ENCODE measurements around the gene JAK1.
"Not testable (repeated sequence)": the region's sequence is repeated elsewhere in the genome, so short reads cannot be mapped to it uniquely, and the experiment has no call there.

JAK1 gene

DNA sequence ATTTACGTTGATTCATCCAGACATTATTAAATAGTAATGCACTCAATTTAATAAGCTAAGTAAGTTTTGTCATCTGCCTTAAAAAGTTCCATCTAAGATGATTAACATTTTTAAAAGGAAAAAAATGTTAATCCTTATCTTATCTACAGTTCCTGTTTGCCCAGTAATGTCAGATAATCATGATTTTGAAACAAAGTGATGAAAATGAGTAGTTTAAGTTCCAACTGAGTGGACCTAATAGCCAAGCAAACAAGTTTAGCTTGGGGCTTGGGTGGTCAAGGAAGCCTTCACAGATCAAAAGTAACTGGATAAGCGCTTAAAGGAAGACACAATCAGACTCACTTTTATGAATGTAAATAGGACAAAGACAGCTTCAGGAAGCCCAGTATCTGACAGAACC, 40.5 kb upstream of the JAK1 start:
- H3K27me3 ChIP-seq (ENCODE audit: insufficient read depth, low read depth, severe bottlenecking), result no peaks in the 10 kb centered on the region
- H3K27ac ChIP-seq, result no peak overlapping the region
- TF ChIP-seq, protein P1, sequence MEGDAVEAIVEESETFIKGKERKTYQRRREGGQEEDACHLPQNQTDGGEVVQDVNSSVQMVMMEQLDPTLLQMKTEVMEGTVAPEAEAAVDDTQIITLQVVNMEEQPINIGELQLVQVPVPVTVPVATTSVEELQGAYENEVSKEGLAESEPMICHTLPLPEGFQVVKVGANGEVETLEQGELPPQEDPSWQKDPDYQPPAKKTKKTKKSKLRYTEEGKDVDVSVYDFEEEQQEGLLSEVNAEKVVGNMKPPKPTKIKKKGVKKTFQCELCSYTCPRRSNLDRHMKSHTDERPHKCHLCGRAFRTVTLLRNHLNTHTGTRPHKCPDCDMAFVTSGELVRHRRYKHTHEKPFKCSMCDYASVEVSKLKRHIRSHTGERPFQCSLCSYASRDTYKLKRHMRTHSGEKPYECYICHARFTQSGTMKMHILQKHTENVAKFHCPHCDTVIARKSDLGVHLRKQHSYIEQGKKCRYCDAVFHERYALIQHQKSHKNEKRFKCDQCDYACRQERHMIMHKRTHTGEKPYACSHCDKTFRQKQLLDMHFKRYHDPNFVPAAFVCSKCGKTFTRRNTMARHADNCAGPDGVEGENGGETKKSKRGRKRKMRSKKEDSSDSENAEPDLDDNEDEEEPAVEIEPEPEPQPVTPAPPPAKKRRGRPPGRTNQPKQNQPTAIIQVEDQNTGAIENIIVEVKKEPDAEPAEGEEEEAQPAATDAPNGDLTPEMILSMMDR (IDR thresholded peaks at IDR 0.05; ENCODE audit: low read depth, low read length), result no peak
- no peaks in the 10 kb centered on the region for H3K36me3 ChIP-seq
- H3K4me3 ChIP-seq (ENCODE audit: low read depth, low read length), result no peak overlapping the region
- H3K9me3 ChIP-seq (ENCODE audit: severe bottlenecking), result no peaks in the 10 kb centered on the region
- DNase-seq, result no peak

DNA sequence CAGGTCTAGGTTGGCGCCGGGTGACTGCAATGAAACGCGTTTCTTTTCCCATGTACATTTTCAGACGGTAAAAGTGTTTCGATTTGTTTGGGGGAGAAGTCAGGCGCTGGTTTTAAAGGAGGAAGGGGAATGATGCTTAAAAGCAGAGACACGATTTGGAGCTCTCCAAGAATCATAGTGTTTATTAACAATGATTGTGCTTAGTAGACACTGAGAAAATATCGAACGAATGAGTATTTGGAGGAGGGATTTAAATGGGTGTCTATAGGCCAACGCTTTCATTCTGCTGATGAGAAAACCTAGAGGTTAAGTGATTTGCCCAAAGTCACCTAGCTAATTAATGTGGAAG, 36.9 kb upstream of the JAK1 start:
- TF ChIP-seq, protein P1 (IDR thresholded peaks at IDR 0.05; ENCODE audit: low read depth, low read length), result no peak
- Histone ChIP-seq H3K4me3 (ENCODE audit: low read depth, low read length) (no peak overlapping the region), H3K27ac (no peak overlapping the region), H3K36me3 (no peaks in the 10 kb centered on the region), H3K9me3 (ENCODE audit: severe bottlenecking) (no peaks in the 10 kb centered on the region), H3K27me3 (ENCODE audit: insufficient read depth, low read depth, severe bottlenecking) (no peaks in the 10 kb centered on the region)
- no peak for DNase-seq

DNA sequence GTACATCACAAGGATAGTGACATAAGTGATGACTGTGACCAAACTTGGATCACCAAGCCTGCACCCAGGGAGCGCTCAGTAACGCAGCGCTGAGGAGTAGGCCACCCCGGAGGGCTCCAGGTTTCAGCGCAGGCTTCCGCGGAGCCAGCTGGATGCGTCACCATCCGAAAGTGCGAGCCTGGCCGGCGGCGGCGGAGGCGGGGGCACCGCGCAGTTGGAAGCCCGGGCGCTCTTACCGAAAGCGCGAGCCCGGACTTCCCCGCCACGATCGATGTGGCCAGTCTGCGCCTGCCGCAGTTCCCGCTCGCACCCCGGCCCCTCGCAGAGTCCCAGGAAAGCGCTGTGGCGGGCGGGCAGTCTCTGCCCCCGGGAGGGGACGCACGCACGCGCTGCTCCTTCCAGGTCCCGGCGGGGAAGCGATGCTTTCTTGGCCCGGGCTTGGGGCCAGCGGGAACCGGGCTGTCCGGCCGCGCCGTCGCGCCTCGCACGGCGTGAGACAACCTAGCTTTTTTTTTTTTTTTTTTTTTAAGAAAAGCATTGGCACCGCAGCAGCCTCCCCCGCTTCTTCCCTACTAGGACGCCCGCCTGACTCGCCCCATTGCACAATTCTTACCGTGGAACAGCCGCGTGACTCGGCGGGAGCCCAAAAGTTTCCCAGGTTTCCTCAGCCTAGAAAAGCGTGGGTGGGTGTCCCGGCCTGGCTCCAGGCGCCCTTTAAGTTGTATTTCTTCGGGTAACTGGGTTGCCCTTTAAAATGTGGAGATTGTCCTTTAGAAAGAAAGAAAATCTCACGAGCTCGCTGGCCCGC, 36.4 kb upstream of the JAK1 start:
- TF ChIP-seq, protein P1 (IDR thresholded peaks at IDR 0.05; ENCODE audit: low read depth, low read length), result no peak
- no peaks in the 10 kb centered on the region for H3K27me3 ChIP-seq (ENCODE audit: insufficient read depth, low read depth, severe bottlenecking)
- H3K4me3 ChIP-seq (ENCODE audit: low read depth, low read length), result no peak overlapping the region
- H3K27ac ChIP-seq, result no peak overlapping the region
- H3K9me3 ChIP-seq (ENCODE audit: severe bottlenecking), result no peaks in the 10 kb centered on the region
- H3K36me3 ChIP-seq, result no peaks in the 10 kb centered on the region
- no peak for DNase-seq

DNA sequence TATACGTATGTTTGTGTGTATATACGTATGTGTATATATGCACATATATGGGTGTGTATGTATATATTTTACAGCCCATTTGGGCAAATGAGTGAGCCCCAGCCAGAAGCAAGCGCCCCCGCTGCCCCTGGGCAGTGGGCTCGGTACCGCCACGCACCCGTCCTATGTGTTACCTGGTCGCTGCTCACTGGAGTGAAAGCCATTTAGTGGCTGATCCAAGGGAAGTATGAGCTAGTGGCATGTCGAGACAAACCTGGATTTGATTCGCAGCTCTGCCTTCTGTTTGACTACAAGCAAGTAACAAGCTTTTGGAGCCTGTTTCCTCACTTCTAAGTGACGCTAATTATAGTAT, 35.8 kb upstream of the JAK1 start:
- no peaks in the 10 kb centered on the region for H3K36me3 ChIP-seq
- H3K4me3 ChIP-seq (ENCODE audit: low read depth, low read length), result no peak overlapping the region
- H3K9me3 ChIP-seq (ENCODE audit: severe bottlenecking), result no peaks in the 10 kb centered on the region
- TF ChIP-seq, protein P1 (IDR thresholded peaks at IDR 0.05; ENCODE audit: low read depth, low read length), result no peak
- no peaks in the 10 kb centered on the region for H3K27me3 ChIP-seq (ENCODE audit: insufficient read depth, low read depth, severe bottlenecking)
- H3K27ac ChIP-seq, result no peak overlapping the region
- no peak for DNase-seq

DNA sequence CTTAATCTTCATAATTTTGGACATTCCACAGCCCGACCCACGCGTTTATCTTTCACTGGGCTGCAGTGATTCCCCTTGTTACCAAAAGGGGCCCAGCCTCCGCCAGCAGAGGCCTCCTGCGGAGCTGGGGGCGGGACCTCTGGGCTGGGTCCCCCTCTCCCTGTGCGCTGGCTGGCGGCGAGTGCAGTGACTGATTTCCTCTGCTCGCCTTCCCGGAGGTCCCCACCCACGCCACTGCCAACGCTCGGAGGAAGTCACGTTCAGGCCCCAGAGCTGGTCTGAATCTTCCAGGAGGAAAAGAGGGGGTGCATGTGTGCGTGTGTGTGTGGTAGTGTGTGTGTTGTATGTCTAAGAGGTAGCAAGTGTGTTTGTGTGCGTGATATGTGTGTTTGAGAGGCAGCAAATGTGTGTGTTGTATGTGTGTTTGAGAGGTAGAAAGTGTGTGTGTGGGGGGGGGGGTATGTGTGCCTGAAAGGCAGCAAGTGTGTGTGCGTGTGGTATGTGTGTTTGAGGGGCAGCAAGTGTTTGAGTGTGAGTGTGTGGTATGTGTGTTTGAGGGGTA, 35.0 kb upstream of the JAK1 start:
- DNase-seq, result no peak
- TF ChIP-seq, protein P1 (IDR thresholded peaks at IDR 0.05; ENCODE audit: low read depth, low read length), result no peak
- no peaks in the 10 kb centered on the region for H3K36me3 ChIP-seq

DNA sequence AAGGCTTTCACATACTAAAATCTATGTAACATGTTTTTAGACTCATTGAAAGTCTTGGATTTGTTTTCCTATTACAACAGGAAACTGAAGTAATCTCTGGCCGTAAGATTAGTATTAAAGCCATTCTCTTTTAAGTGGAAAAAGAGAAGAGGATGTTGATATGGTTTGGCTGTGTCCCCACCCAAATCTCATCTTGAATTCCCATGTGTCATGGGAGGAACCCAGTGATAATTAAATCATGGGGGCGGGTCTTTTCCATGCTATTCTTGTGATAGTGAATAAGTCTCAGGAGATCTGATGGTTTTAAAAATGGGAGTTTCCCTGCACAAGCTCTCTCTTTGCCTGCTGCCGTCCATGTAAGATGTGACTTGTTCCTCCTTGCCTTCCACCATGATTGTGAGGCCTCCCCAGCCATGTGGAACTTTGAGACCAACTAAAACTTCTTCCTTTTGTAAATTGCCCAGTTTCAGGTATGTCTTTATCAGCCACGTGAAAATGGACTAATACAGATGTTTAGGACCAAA, 32.1 kb upstream of the JAK1 start:
- not testable (repeated sequence) for H3K27me3 ChIP-seq (ENCODE audit: insufficient read depth, low read depth, severe bottlenecking); H3K36me3 ChIP-seq; DNase-seq; H3K9me3 ChIP-seq (ENCODE audit: severe bottlenecking); H3K4me3 ChIP-seq (ENCODE audit: low read depth, low read length); H3K27ac ChIP-seq

More for the DNA sequence above, 35.0 kb upstream of the JAK1 start:
- Histone ChIP-seq H3K9me3 (ENCODE audit: severe bottlenecking) (no peaks in the 10 kb centered on the region), H3K4me3 (ENCODE audit: low read depth, low read length) (no peak overlapping the region), H3K27ac (no peak overlapping the region), H3K27me3 (ENCODE audit: insufficient read depth, low read depth, severe bottlenecking) (no peaks in the 10 kb centered on the region)

Data from WERI-Rb-1 (cell line).